Epidermal melanocyte (primary cell): ENCODE results near the gene CRNKL1.
"Not testable (repeated sequence)": the region's sequence is repeated elsewhere in the genome, so short reads cannot be mapped to it uniquely, and the experiment has no call there.

ENCODE experiments used
- DNase-seq: peaks from one replicate; pipeline ENCODE4 v3.0.0; 2011; ENCODE audit warnings: low spot score; ENCODE audit not compliant: insufficient read length

Gene CRNKL1

DNA sequence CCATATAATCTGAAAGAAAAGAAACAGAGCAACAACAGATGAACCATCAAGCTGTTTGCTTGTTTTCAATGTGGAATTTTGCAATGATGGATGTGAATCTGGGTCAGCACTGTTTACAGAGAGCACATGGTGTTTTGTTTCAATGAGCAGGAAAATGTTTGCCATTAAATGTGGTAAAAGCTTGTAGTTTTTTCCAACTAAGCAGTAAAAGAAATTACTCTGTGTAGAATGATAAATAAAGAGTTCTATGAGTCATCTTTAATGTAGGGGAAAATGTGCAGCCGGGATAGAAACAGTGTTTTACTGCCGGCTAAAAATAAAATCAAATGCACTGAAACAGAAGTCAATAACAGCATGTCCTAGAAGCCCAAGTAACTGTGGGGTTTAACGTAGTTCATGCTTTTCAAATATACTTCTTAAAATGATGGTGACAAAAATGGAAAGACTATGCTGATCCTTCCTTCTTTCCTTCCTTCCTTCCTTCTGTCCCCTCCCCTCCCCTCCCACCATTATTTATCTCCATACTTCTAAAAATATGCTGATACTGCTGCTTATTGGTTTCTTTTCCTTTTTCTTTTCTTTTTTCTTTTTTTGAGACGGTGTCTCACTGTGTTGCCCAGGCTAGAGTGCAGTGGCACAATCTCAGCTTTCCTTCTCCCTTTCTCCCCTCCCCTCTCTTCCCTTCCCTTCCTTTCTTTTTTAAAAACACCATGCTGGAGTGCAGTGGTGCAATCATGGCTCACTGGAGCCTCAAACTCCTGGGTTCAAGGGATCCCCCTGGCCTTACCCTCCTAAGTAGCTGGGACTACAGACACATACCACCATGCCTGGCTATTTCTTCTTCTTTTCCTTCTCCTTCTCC, 41.4 kb downstream of the CRNKL1 start:
- peak; percentile 48 for DNase-seq

DNA sequence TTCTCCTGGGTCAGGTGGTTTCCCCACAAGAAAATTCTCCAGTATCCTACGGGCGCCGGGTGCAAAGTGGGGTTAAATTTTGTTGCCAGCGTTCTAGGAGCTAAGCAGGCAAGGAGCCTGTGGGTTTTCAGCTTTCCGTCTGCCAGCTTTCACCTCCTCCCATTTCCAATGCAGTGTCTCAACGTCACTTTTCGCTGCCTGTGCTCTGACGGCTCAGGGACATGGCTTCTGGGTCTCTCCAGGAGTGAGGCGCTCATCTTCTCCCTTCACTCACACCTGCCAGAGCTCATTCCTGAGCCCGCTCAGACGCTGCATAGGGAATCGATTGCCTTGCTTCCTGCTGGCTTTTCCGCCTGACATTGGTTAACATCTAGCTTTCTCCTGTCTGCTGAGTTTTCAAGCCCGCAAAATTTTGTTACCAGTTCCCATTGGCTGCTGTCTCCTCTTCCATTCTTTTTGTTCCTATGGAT, 42.4 kb downstream of the CRNKL1 start:
- DNase-seq, result no peak

DNA sequence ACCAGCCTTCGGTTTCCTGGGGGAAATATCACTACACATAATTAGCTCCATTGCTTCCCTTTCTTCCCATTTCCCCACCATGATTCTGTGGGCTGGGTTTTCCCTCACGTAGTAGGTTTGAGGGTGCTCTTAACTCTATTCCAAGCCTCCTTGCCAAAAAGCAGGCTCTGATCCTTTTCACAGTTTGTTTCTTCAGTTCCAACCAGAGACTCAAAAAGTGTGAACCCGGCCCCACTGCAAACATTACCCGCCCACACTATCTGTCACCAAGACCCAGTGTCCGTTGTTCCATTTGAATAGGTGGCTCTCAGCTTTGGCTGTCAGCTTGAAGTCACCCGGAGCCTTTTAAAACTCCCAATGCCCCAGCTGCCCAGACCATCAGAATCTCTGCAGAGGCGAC, 46.9 kb downstream of the CRNKL1 start:
- DNase-seq, result no peak

DNA sequence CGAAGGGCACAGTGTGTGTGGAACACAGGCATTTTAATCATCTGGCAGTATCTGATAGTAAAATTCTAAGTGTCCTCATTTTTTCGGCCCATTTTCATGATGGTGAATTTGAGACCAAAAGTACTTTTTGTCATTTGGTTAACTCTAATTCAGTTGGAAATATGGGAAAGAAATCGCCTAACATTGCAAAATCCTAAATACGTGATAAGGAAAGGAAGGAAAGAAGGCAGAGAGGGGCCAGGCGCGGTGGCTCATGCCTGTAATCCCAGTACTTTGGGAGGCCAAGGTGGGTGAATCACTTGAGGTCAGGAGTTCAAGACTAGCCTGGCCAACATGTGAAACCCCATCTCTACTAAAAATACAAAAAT, 48.3 kb downstream of the CRNKL1 start:
- not testable (repeated sequence) for DNase-seq

- no peak for DNase-seq
Measured at GRCh38 chr20:20003031-20003954, 49.0 kb downstream of the CRNKL1 start.

GRCh38 chr20:20002101-20002998, 49.9 kb downstream of the CRNKL1 start:
- no peak for DNase-seq

DNA sequence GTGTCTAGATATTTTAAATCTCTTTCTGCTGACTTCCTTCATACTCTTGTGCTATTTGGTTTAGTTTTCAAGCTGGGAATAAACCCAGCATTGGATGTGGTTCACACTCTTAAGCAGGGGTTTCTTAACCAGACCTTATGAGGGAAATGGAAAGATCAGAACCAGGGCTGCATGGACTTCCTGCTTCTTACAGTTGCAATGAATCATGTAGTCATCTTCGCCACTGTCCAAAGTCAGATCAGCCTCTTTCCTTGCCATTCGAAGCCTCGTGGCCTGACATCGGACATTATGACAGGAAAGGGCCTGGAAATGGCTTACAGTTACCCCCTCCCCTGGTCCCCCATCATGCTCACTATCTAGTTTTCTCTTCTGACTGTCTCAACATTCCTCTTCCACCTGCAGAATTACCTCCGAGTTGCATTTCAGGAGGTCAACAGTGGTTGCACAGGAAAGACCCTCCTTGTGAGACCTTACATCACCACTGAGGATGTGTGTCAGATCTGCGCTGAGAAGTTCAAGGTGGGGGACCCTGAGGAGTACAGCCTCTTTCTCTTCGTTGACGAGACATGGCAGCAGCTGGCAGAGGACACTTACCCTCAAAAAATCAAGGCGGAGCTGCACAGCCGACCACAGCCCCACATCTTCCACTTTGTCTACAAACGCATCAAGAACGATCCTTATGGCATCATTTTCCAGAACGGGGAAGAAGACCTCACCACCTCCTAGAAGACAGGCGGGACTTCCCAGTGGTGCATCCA, 51.9 kb downstream of the CRNKL1 start:
- no peak for DNase-seq

DNA sequence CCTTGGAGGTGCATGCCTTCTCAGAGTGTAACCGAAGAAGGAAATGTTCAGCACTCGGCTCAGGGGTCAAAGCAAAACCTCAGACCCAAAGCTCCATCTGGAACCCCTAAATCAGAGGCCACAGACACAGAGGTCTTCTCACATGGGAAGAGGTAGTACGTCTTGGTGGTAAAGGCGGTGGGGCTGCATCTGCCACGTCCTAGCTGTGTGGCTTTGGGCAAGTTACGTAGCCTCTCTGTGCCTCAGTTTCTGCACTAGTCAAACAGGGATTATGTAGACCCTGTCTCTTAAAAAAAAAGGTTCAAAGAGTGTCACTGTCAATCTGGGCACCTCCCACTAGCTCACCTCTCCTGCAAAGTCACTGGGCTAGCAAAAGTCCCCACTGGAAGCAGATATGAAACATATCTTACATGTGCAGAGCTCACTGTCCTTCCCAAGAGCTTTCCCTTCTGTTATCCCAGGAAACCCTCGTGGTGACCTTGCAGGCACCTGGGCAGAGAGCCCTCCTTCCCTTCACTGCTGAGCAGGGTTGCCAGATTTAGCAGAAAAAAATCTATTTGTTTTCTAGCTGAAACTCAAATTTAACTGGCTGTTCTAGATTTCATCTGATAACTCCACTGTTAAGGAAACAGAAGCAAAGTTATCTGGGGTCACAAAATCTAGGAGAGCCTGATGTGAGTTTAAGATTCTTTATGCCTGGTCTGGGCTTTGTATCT, 53.1 kb downstream of the CRNKL1 start:
- no peak for DNase-seq

GRCh38 chr20:19996917-19997316, 55.3 kb downstream of the CRNKL1 start:
- DNase-seq, result no peak

DNA sequence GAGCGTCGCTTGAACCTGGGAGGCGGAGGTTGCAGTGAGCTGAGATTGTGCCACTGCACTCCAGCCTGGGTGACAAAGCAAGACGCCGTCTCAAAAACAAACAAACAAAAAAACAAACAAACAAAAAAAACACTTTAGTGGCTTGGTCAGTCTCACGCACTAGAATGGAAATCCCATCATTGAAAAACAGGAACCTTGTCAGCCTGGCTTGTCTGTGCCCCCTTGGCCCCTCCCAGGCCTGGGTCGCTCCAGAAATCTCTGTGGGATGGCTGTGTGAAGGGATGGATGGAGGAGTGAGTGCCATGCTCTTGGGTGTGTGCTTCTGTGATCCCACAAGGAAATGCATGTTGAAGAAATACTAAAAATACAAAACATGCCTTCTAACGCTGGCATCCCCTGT, 56.0 kb downstream of the CRNKL1 start:
- no peak for DNase-seq

DNA sequence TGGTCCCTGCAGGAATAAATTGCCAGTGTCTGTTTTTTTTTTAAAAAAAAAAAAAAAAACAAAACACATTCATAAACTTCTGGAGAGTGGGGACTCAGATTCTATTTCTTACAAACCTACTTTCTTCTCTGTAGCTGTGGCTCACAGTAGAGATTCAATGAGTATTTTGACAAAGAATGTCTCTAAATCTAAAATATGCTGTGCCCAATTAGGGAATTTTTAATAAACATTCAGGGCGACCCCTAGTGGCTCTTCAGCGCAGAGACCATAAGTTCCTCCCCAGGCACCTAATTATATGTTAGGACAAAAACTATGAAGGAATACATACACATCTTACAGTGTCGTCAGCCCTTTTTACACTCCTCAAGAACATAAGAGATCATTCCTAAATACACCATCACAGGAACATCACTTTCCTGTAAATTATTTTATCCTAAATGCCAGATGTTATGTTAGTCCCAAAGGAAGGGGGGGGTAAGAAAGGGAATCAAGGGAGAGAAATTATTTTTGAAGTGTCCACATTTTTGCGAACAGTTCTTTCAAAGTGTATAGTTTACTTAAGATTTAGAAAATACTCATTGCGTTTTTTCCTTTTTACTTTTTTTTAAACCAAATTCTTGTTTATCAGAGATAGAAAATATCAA, 56.9 kb downstream of the CRNKL1 start:
- no peak for DNase-seq

- no peak for DNase-seq
Measured at GRCh38 chr20:19993958-19994669, 58.2 kb downstream of the CRNKL1 start.

DNA sequence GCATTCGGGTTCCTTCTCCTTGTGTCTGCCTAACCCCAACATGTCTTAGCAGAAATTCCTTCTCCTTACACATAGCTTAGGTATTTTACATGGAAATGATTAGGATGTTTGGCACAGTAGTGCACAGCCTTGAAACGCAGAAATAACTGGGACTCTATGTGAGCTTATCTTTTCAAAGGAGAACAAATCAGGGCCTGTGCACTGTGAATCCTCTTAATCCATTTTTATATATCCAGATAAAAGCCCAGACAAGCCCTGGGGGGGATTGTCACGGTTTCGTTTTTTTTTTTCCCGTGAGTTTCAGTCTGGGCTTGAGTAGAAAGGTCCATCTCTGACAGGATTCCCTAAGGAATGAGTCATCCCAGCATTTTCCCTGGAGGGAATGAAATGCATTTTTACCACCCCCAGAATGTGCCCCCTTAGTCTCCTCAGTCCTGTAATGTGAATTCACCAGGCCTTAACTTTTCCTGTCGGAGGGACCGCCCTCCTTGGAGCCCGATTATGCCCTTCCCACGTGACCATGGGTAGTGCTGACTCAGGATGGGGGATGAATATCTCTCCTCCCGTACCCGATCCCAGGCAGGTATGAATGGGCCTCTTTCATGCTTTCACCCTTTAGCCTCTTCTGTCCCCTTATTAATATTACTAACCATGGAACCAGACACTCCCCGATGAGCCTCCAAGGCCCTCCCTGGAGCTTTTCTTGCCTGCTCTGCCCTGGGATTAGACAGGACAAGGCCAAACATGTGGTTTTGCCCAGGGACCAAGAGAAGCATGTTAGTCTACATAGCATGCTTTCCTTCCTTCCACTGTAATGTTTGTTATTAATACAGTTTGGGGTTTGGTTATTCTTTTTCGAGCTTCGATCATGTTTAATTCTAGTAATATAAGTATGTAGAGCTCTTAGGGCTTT, 59.0 kb downstream of the CRNKL1 start:
- DNase-seq, result peak; percentile 40

DNA sequence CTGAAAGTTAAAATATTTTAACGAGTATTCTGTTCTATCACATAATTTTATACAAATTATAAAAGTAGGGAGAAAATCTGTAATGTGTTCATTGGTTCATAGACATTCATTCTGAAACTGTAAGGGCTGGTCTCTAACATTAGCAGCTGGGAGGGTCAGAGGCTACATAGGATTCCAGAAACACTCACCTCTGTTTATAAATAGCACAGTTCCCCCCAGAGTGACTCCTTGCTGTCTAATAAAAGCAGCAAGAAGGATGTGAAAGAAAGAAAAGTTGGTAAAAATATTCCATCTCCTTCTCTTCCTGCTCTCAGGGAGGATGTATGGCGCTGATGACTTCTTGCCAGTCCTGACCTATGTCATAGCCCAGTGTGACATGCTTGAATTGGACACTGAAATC, 60.4 kb downstream of the CRNKL1 start:
- no peak for DNase-seq

DNA sequence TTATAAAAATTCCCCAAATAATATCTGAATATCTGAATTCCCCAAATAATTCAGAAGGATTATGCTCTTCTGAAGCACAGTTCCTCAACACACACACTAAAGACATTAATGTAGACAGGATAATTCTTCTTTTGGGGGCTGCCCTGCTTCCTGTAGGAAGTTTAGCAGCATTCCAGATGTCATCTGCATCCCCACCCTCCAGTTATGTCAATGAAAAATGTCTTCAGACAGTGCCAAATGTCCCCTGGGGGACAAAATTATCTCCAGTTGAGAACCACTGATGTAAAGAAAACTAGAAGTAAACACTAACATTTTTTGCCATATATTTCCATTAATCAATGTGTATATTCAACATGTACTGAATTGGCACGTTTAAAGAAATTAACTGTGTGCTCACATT, 61.0 kb downstream of the CRNKL1 start:
- no peak for DNase-seq

- no peak for DNase-seq
Measured at GRCh38 chr20:19990850-19991249, 61.4 kb downstream of the CRNKL1 start.

GRCh38 chr20:19987046-19987445, 65.2 kb downstream of the CRNKL1 start:
- no peak for DNase-seq

- DNase-seq, result no peak
Measured at GRCh38 chr20:19986419-19986818, 65.8 kb downstream of the CRNKL1 start.
